Keratinocyte (primary cell): ENCODE results near the gene GBP6. TPM values are rescaled to one million over a fixed set of nuclear protein-coding genes. Genes with fewer than 3 reads are reported as not detected.

Experiments used
- DNase-seq: peaks from one replicate; pipeline ENCODE4 v3.0.0-alpha.2; 2011; ENCODE audit warnings: low read depth, missing footprints, low spot score
- FAIRE-seq: peaks from 2 replicates; lab custom pipeline; 2011; peaks lifted over from hg19 to GRCh38; lab: Jason Lieb, UNC
- H2AFZ ChIP-seq: 2 replicates; pipeline ENCODE4 v1.6.0; 2012; ENCODE audit warnings: low read length, control low read depth, inconsistent platforms; ENCODE audit not compliant: control insufficient read depth
- H3K27ac ChIP-seq: 2 replicates; pipeline ENCODE4 v1.5.1; 2011; ENCODE audit warnings: low read length; ENCODE audit not compliant: control insufficient read depth, insufficient read depth
- H3K27me3 ChIP-seq: 3 replicates; pipeline ENCODE4 v1.6.0; 2011; ENCODE audit warnings: low read length; ENCODE audit not compliant: control insufficient read depth, insufficient read depth; ENCODE audit errors: extremely low read depth
- H3K36me3 ChIP-seq, 2 experiments: 2 replicates in 1 of 2; 3 replicates in 1 of 2; pipeline ENCODE4 v1.5.1; 2011; ENCODE audit warnings: low read length in 2 of 2, mild to moderate bottlenecking in 1 of 2; ENCODE audit not compliant: control insufficient read depth in 2 of 2, insufficient read depth in 2 of 2; ENCODE audit errors: extremely low read depth in 1 of 2
- H3K4me1 ChIP-seq: 3 replicates; pipeline ENCODE4 v1.5.1; 2011; ENCODE audit warnings: low read length; ENCODE audit not compliant: control insufficient read depth, insufficient read depth; ENCODE audit errors: extremely low read depth
- H3K4me2 ChIP-seq: 3 replicates; pipeline ENCODE4 v1.6.0; 2011; ENCODE audit warnings: low read depth, low read length; ENCODE audit not compliant: control insufficient read depth, insufficient read depth; ENCODE audit errors: extremely low read depth
- H3K4me3 ChIP-seq, 3 experiments: fragments of 200-600 bp in 1 of 3; sonication (generic) in 1 of 3; 2 replicates in 2 of 3; 3 replicates in 1 of 3; pipeline ENCODE4 v1.5.1; 2011 to 2016; ENCODE audit warnings: low read length in 3 of 3, mild to moderate bottlenecking in 3 of 3, control low read depth in 2 of 3, inconsistent platforms in 1 of 3, low read depth in 1 of 3, mixed read lengths in 1 of 3, mixed run types in 1 of 3, moderate library complexity in 1 of 3; ENCODE audit not compliant: control insufficient read depth in 2 of 3, insufficient read depth in 2 of 3; ENCODE audit errors: extremely low read depth in 1 of 3
- H3K79me2 ChIP-seq: 2 replicates; pipeline ENCODE4 v1.6.0; 2012; ENCODE audit warnings: low read length; ENCODE audit not compliant: control insufficient read depth, insufficient read depth
- H3K9ac ChIP-seq: 3 replicates; pipeline ENCODE4 v1.6.0; 2011; ENCODE audit warnings: low read length; ENCODE audit not compliant: control insufficient read depth, insufficient read depth; ENCODE audit errors: extremely low read depth
- H3K9me1 ChIP-seq: 3 replicates; pipeline ENCODE4 v1.6.0; 2011; ENCODE audit warnings: low read length; ENCODE audit not compliant: control insufficient read depth, insufficient read depth; ENCODE audit errors: extremely low read depth
- H3K9me3 ChIP-seq: 2 replicates; pipeline ENCODE4 v1.5.1; 2012; ENCODE audit warnings: low read depth, low read length; ENCODE audit not compliant: control insufficient read depth
- H4K20me1 ChIP-seq: 3 replicates; pipeline ENCODE4 v1.6.0; 2011; ENCODE audit warnings: low read length; ENCODE audit not compliant: control insufficient read depth, insufficient read depth; ENCODE audit errors: extremely low read depth
- EZH2 ChIP-seq: IDR thresholded peaks from one replicate; pipeline ENCODE4 v1.6.1; 2012; ENCODE audit warnings: inconsistent platforms, mild to moderate bottlenecking, low read length, moderate library complexity
- dilution Hi-C: fragments of 300-500 bp; cut with MboI; formaldehyde crosslinking; loops from one replicate; pipeline ENCODE4 v1.7.0; 2020; ENCODE audit warnings: low sequenced_read_pairs; ENCODE audit not compliant: extremely low pct_ligation_motif_present
- polyA plus RNA-seq, 5 experiments: library from polyadenylated mRNA; depleted of rRNA in 3 of 5; stranded (reverse) in 3 of 5; stranded (forward) in 1 of 5; unstranded in 1 of 5; fragments of >200 nt; gene quantifications; 1 replicate in 1 of 5; 2 replicates in 3 of 5; 3 replicates in 1 of 5; pipeline versions ENCODE4 v1.2.1 to v1.2.3, GENCODE V29; 2011 to 2012; ENCODE audit warnings: missing spikeins in 2 of 5, low read depth in 1 of 5, low replicate concordance in 1 of 5
- TF ChIP-seq, protein P1 (sequence below), 3 experiments: IDR thresholded peaks in 1 of 3; conservative IDR thresholded peaks in 1 of 3; optimal IDR thresholded peaks in 1 of 3; 2 replicates in 2 of 3; 3 replicates in 1 of 3; pipeline versions ENCODE3 to v1.5.1; 2011; ENCODE audit warnings: low read length in 3 of 3, mild to moderate bottlenecking in 3 of 3, moderate library complexity in 2 of 3, control low read depth in 1 of 3, inconsistent platforms in 1 of 3; ENCODE audit not compliant: insufficient read depth in 2 of 3; ENCODE audit errors: extremely low read depth in 1 of 3

The GBP6 gene
- polyA plus RNA-seq, 1 donor (not counting 4 experiments of a cell fraction or from before 2014, with no cell fraction given) = 9.4 TPM

- no peaks in the 10 kb centered on the region for H3K4me1 ChIP-seq
- H3K36me3 ChIP-seq = no peaks in the 10 kb centered on the region
- no peak for FAIRE-seq
- no peaks in the 10 kb centered on the region for H3K9me1 ChIP-seq
- no peak overlapping the region for H3K9ac ChIP-seq
- no peaks in the 10 kb centered on the region for H3K79me2 ChIP-seq
- dilution Hi-C loops = no loop called here
- no peak for DNase-seq
- no peak for TF ChIP-seq EZH2
- TF ChIP-seq, protein P1, sequence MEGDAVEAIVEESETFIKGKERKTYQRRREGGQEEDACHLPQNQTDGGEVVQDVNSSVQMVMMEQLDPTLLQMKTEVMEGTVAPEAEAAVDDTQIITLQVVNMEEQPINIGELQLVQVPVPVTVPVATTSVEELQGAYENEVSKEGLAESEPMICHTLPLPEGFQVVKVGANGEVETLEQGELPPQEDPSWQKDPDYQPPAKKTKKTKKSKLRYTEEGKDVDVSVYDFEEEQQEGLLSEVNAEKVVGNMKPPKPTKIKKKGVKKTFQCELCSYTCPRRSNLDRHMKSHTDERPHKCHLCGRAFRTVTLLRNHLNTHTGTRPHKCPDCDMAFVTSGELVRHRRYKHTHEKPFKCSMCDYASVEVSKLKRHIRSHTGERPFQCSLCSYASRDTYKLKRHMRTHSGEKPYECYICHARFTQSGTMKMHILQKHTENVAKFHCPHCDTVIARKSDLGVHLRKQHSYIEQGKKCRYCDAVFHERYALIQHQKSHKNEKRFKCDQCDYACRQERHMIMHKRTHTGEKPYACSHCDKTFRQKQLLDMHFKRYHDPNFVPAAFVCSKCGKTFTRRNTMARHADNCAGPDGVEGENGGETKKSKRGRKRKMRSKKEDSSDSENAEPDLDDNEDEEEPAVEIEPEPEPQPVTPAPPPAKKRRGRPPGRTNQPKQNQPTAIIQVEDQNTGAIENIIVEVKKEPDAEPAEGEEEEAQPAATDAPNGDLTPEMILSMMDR (optimal IDR thresholded peaks at IDR 0.05 in 1 of 3, IDR thresholded peaks at IDR 0.05 in 1 of 3, conservative IDR thresholded peaks at IDR 0.05 in 1 of 3; ENCODE audit: extremely low read depth in 1 of 3, insufficient read depth in 2 of 3, low read length in 3 of 3) = no peak
- no peak overlapping the region for H2AFZ ChIP-seq
- H3K4me2 ChIP-seq = no peak overlapping the region
- no peak overlapping the region for H3K4me3 ChIP-seq
- H3K9me3 ChIP-seq = no peaks in the 10 kb centered on the region
- H3K27ac ChIP-seq = no peak overlapping the region
- H4K20me1 ChIP-seq = no peaks in the 10 kb centered on the region
- no peaks in the 10 kb centered on the region for H3K27me3 ChIP-seq
These were observed 33.0 kb downstream of the GBP6 start for GRCh38 chr1:89396902-89397301.

GRCh38 chr1:89405275-89405929 lies 41.5 kb downstream of the GBP6 start:
- Histone ChIP-seq H2AFZ (no peak overlapping the region), H3K9ac (no peak overlapping the region), H3K27me3 (peaks cover 5% of the 10 kb centered on the region), H3K9me3 (no peaks in the 10 kb centered on the region), H3K27ac (no peak overlapping the region), H3K36me3 (no peaks in the 10 kb centered on the region), H3K4me3 (no peak overlapping the region), H3K79me2 (no peaks in the 10 kb centered on the region), H3K4me2 (no peak overlapping the region), H4K20me1 (no peaks in the 10 kb centered on the region), H3K4me1 (no peaks in the 10 kb centered on the region), H3K9me1 (no peaks in the 10 kb centered on the region)
- DNase-seq (no peak), FAIRE-seq (no peak)
- TF ChIP-seq, protein P1 (optimal IDR thresholded peaks at IDR 0.05 in 1 of 3, IDR thresholded peaks at IDR 0.05 in 1 of 3, conservative IDR thresholded peaks at IDR 0.05 in 1 of 3; ENCODE audit: extremely low read depth in 1 of 3, insufficient read depth in 2 of 3, low read length in 3 of 3) = no peak
- no peak for TF ChIP-seq EZH2
- dilution Hi-C loops = no loop called here
